ENCODE measurements around the gene TNNI3.
"Not testable (repeated sequence)": the region's sequence is repeated elsewhere in the genome, so short reads cannot be mapped to it uniquely, and the experiment has no call there.

TNNI3 gene

GRCh38 chr19:55173186-55173713, 15.7 kb upstream of the TNNI3 start:
- DNase-seq (ENCODE audit: low read depth), result no peak

GRCh38 chr19:55172741-55173140, 15.2 kb upstream of the TNNI3 start:
- peak; percentile 57 for DNase-seq (ENCODE audit: low read depth)

DNA sequence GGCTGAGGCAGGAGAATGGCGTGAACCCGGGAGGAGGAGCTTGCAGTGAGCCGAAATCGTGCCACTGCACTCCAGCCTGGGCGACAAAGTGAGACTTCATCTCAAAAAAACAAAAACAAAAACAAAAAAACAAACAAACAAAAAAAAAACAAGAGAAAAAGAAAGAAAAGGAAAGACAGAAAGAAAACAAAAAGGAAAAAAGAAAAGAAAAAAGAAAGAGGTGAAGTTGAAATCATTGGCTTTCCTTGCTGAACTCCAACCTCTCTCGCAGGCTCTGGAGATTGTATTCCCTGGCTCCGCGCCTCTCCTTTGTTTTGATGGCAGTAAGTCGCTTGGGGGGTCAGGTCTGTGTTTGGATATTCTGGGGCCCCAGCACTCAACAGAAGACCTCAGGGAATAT, 14.8 kb upstream of the TNNI3 start:
- DNase-seq (ENCODE audit: low read depth), result not testable (repeated sequence)

DNA sequence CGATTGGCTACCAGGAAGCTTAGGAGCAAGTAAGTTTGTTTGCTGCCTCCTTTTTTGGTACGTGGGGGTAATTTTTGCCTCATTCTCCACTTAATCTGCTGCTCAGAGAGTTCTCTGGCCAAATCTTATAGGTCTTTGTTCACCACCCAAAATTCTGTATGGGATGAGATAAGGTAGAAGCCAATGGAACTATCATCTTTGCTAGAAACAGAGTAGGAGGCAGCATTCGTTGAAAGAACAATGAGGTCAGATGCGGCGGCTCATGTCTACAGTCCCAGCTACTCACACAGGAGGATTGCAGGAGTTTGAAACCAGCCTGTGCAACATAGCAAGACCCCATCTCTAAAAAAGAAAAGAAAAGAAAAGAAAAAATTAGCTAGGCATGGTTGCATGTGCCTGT, 13.9 kb upstream of the TNNI3 start:
- DNase-seq (ENCODE audit: low read depth), result no peak

DNA sequence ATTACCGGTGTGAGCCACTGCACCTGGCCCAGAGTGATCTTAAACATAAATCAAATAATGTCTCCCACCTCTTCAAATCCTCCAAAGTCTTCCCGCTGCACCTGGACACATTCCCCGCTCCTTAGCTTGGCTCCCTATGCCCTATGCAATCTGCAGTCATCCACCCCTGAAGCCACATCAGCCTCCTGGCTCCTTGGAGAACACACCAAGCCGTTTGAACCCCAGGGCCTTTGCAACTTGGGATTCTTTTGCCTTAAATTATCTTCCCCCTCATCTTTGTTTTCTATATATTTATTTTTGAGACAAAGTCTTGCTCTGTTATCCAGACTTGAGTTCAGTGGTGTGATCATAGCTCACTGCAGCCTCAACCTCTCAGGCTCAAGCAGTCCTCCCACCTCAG, 11.6 kb upstream of the TNNI3 start:
- no peak for DNase-seq (ENCODE audit: low read depth)

DNA sequence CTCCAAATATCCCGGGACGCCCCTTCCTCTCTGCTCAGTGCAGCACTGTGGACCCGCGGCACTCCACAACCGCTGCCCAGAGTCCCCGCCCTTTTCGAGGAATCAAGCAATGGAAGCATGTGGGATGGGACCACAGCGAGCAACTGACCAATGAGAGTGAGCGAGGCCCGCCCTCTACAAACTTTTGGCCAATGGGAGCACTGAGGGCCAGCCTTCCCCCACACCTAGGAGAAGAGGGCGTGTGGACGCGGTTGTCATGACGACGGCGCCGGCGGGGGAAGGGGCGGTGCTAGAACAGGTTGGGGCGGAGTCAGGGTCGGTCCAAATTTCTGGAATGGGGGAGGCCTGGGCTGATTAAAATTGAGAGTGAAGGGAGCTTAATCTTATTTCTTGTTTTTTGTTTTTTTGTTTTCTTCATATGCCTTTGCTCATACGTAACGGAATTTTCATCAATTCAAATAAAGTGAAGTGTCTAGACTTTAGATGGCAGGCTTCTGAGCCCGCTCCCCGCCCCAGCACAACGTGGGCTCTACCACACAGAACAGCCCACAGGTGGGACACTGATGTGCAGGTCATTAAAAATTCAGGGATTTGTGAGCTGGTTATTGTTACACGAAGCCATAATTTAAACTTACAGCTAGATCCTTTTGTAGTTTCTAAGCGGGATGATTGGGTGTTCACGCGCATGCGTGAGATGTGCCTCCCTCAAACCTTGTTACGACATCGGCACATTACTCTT, 9.2 kb upstream of the TNNI3 start, which contains the start of gene DNAAF3:
Gene DNAAF3, minus strand, starts transcription at position 84 of the 739 bp plus-strand sequence. CDS start 200 bp downstream, outside the sequence.
- peak; percentile 88 for DNase-seq (ENCODE audit: low read depth)

DNA sequence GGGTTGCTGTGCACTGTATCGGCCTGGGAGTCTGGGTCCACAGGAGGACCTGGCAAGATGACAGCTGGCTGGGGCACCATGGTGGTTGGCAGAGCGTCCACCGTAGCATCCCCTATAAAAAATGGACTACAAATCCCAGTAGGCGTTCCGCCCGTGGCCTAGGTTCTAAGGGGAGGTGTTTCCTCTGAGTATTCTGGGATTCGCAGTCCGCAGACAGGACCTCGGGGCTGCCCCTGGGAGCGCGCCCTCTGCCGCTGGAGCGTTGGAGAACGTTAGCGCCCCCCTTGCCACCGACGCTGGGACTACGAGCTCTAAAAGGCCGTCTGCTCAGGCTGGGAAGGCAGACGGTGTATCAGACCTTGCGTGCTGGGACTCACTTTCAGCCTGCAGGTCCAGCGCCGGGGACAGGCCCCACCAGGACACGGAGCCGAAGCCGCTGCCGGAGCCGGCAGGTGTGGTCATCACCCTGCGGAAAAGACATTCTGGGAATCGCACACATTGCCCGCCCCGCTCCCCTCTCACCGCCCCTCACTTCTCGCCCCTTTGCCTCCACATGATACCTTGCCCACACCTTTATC, 8.5 kb upstream of the TNNI3 start:
- no peak for DNase-seq (ENCODE audit: low read depth)

DNA sequence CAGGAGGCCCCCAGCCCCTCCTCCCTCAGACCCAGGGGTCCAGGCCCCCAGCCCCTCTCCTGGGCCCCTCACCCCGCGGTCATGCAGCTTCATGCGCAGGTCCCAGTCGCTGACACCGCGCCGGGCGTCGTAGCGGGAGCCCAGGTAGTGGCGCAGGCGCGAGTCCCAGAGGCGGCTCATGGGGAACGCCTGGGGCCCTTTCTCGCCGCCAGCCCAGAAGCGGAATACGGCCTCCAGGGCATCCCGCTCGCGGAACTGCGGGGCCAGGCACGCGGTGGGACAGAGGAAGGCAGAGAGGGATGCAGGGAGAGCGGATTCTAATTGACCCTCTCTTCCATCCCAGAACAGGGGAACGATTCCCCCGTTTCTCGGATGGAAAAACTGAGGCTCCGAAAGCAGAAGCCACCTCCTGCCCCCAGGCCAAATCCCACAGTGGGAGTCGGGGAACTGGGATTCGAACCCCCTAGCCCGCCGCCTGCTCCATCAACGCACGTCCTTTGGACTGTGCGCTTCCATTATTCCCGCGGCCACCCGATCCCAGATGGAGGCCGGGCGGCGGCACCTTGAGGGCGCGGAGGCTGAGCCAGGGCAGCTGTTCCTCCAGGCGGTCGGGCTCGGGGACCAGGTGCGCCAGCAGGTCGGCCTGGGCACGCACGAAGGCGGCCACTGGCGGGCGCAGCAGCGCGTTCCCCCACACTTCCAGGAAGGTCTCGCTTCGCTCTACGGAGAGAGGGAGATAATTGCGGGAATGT, 4.2 kb upstream of the TNNI3 start:
- no peak for DNase-seq (ENCODE audit: low read depth)

DNA sequence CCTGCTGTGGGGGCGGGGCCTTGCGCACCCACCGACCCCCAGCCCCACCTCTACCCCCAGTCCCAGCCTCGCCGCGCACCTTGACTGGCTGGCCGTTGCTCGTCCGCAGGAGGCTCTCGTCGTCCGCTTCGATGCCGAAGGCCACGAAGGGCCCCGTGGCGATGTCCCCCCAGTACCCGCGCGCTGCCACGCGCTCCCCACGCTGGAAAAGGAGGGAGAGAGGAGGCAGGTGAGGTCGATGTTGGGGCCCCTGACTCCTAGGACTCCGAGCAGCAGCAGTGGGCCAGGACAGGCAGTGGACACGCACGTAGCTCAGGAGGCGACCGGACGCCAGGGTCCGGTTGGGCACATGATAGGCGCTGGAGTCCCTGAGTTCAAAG, 3.4 kb upstream of the TNNI3 start:
- no peak for DNase-seq (ENCODE audit: low read depth)

DNA sequence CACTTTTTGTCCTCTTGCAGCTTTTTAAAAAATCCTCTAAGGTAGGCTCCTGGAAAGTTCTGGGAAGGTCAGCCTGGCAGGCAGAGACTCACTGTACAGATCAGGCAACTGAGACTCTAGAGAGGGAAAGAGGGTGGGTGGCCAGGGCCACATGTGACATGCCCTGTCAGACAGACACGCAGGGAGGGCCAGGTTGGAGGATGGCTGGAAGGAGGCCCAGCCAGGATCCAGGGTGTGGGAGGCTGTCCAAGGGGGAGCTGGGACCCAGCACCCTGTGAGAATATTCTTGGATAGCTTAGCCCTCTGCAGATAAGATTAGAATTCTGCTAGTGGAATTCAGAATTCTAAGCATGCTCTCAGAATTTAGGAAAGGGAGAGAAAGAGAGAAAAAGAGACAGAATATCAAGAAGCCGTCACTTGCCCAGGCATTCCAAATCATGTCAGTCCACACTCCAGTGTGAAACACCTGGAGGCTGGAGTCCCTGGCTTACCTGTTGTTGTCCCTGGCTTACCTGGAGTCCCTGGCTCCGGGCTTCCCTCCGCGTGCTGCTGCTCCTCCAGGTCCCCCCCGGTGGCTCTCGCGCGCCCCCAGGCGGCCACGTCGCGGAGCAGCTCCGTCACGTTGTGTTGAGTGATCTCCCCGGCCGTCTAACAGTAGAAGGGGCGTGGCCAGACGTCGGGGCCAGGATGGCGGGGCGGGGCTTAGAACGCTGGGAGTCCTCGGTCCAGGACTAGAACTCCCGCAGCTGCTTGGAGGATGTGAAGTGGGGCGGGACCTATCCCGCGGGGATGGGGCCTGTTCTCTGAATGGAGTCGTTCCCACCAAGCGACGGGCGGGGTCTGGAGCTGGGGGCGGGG, 2.8 kb upstream of the TNNI3 start:
- no peak for DNase-seq (ENCODE audit: low read depth)

DNA sequence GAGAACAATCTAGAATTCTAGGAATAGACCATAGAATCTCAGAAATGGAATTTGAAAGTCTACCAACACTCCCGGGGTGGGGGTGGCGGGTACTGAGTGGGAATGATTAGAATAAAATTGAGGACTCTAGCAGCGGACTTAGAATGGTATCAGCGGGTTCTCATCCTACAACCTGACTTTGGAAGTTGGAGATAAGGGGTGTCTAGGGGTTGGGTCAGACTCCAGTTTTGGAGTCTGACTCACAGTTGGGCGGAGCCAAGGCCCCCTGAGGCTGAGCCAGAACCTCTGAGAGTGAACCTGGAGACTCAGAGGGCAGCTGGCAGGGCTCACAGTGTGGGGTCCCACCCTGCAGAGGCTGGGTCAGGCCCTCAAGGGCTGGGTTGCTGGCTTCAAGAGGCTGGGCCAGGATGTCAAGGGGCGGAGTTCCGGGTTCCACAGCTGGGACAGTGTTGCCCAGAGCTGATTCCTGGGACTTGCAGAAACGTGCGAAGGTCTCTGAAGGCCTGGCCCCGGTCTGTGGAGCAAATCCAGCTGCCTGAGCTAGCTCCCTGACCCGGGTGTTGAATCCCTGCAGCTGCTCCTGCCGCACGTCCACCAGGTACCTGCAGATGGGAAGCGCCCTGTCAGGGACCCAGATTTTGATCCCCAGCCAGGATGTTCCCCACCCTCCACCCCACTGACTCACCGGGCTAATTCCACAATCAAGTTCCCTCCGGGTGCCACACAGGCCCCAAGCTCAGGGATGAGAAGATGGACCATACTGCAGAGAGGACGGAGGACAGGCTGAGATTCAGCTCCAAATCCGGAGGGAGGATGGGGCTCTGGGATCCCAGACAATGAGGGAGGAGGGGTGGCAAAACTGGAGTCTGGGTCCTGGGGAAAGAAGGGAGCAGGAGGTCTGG, 1.6 kb upstream of the TNNI3 start:
- DNase-seq (ENCODE audit: low read depth), result no peak

GRCh38 chr19:55158423-55158822, 891 bp upstream of the TNNI3 start:
- DNase-seq (ENCODE audit: low read depth), result no peak

- no peak for DNase-seq (ENCODE audit: low read depth)
Observed at GRCh38 chr19:55156202-55157063, 1.1 kb downstream of the TNNI3 start.

DNA sequence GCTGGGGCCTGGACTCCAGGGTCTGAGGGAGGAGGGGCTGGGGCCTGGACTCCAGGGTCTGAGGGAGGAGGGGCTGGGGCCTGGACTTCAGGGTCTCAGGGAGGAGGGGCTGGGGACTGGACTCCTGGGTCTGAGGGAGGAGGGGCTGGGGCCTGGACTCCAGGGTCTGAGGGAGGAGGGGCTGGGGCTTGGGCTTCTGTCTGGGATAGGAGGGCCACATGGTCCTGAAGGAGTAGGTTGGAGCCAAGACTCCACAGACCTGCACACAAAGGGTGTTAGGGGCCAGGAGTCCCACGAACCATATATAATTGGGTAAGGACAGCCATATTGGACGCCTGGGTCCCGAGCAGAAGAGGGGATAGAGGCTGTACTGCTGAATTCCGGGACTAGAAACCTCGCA, 1.7 kb downstream of the TNNI3 start:
- not testable (repeated sequence) for DNase-seq (ENCODE audit: low read depth)

GRCh38 chr19:55153652-55154264, 3.8 kb downstream of the TNNI3 start:
- no peak for DNase-seq (ENCODE audit: low read depth)

- DNase-seq (ENCODE audit: low read depth), result no peak
Observed at GRCh38 chr19:55152017-55152416, 5.5 kb downstream of the TNNI3 start.

DNA sequence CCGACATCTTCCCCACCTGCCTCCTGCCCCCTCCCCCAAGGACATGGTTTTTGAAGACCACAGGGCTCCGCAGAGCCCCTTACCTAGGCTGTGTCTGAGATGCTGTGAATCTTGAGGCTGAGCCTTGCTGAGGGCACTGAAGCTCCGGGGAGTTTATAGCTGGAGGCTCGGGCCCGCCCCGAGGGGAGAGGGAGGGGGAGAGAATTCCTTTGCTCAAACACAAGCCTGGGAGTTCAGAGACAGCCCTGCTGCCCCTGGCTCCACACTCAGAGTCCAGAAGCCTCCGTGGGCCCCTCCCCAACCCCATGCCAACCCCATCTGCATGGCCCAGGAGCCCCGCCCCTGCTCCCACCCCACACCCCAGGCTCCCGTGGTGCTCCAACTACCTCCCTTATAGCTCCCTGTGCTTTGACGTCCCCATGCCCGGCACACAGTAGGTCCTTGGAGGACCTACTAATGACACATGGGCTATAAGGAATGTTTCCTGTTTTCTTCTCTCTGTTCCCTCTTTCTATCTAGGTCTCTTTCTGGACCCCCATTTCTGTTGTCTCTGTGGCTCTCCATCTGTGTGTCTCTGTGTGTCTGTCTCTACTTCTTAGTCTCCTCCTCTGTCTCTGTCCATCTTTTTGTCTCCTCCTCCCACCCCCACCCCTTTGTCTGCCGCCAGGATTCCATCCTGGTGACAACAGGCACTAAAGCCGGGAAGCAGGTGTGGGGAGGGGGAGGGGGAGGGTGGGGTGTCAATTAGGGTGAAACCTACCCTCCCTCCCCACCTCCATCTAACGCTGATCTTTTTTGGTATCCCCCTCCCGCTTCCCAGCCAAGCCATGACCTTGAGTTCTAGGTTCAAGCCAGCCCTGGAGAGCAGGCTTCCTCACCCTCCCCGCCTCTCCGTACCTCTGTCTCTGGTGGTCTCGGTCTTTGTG, 8.2 kb downstream of the TNNI3 start, which contains the start of gene TNNT1:
Gene TNNT1, minus strand, starts transcription at position 129 of the 926 bp plus-strand sequence. CDS start 2,049 bp downstream, outside the sequence.
- no peak for DNase-seq (ENCODE audit: low read depth)
